Head of caudate nucleus (tissue), 42 donors: ENCODE data around the gene GNAT2.

Source experiments
- DNase-seq, 42 donors: peaks; one replicate each; pipeline versions ENCODE4 v3.0.0 to v3.0.0-alpha.2; 2020 to 2021; ENCODE audit warnings: mixed read lengths in 7 of 42
- intact Hi-C: fragments of 100-400 bp; cut with DNase I; formaldehyde crosslinking; loops from one replicate; pipeline ENCODE4 v1.15.0; 2022

GNAT2 gene

GRCh38 chr1:109584766-109585165 lies 34.6 kb downstream of the GNAT2 start:
- intact Hi-C loops, result no loop called here
- no peak for DNase-seq

GRCh38 chr1:109582021-109582420 lies 37.4 kb downstream of the GNAT2 start:
- intact Hi-C loops, result no loop called here

GRCh38 chr1:109579491-109579890 lies 39.9 kb downstream of the GNAT2 start:
- DNase-seq, result peak in 1 of 42 donors; percentile 2
- intact Hi-C loops, result no loop called here

More at GRCh38 chr1:109582021-109582420, 37.4 kb downstream of the GNAT2 start:
- no peak for DNase-seq

GRCh38 chr1:109578947-109579443 lies 40.4 kb downstream of the GNAT2 start:
- no peak for DNase-seq
- intact Hi-C loops, result no loop called here

GRCh38 chr1:109573785-109574184 lies 45.6 kb downstream of the GNAT2 start:
- no peak for DNase-seq
- intact Hi-C loops, result no loop called here

- DNase-seq, result no peak
Measured at GRCh38 chr1:109570414-109570813, 49.0 kb downstream of the GNAT2 start.

GRCh38 chr1:109569323-109569722 lies 50.1 kb downstream of the GNAT2 start:
- intact Hi-C loops, result no loop called here
- DNase-seq, result no peak

More at GRCh38 chr1:109570414-109570813, 49.0 kb downstream of the GNAT2 start:
- intact Hi-C loops, result no loop called here

GRCh38 chr1:109567877-109568672 lies 51.3 kb downstream of the GNAT2 start:
- no peak for DNase-seq
- intact Hi-C loops, result no loop called here

- no peak for DNase-seq
- intact Hi-C loops, result no loop called here
Measured at GRCh38 chr1:109566982-109567381, 52.4 kb downstream of the GNAT2 start.

GRCh38 chr1:109565241-109565640 lies 54.2 kb downstream of the GNAT2 start:
- intact Hi-C loops, result no loop called here
- DNase-seq, result no peak

- DNase-seq, result no peak
- intact Hi-C loops, result no loop called here
Measured at GRCh38 chr1:109564194-109564878, 55.1 kb downstream of the GNAT2 start.

GRCh38 chr1:109559995-109560394 lies 59.4 kb downstream of the GNAT2 start:
- no peak for DNase-seq
- intact Hi-C loops, result no loop called here

- no peak for DNase-seq
- intact Hi-C loops, result no loop called here
Measured at GRCh38 chr1:109557520-109557919, 61.9 kb downstream of the GNAT2 start.

GRCh38 chr1:109556563-109556962 lies 62.9 kb downstream of the GNAT2 start:
- intact Hi-C loops, result no loop called here

More at GRCh38 chr1:109556563-109556962, 62.9 kb downstream of the GNAT2 start:
- DNase-seq, result no peak
